Raji (cell line): ENCODE results near the gene MSL3B.

Experiments used
- POLR2A ChIP-seq: IDR thresholded peaks from 2 replicates; pipeline ENCODE4 v1.6.1; 2011; ENCODE audit warnings: low read depth, low read length, control low read depth; ENCODE audit not compliant: insufficient read depth

Gene MSL3B

GRCh38 chr2:233828546-233829192 is 39.5 kb downstream of the MSL3B start:
- TF ChIP-seq POLR2A = no peak

- no peak for TF ChIP-seq POLR2A
Observed at GRCh38 chr2:233824373-233824772, 43.8 kb downstream of the MSL3B start.

- TF ChIP-seq POLR2A = no peak
Observed at GRCh38 chr2:233823731-233824121, 44.5 kb downstream of the MSL3B start.

GRCh38 chr2:233822781-233823730 is 45.1 kb downstream of the MSL3B start:
- no peak for TF ChIP-seq POLR2A

- no peak for TF ChIP-seq POLR2A
Observed at GRCh38 chr2:233822101-233822771, 46.0 kb downstream of the MSL3B start.

- no peak for TF ChIP-seq POLR2A
Observed at GRCh38 chr2:233821709-233822100, 46.5 kb downstream of the MSL3B start.

GRCh38 chr2:233821196-233821595 is 47.0 kb downstream of the MSL3B start:
- no peak for TF ChIP-seq POLR2A

GRCh38 chr2:233820774-233821105 is 47.4 kb downstream of the MSL3B start:
- TF ChIP-seq POLR2A = no peak

GRCh38 chr2:233819884-233820773 is 48.1 kb downstream of the MSL3B start:
- no peak for TF ChIP-seq POLR2A

GRCh38 chr2:233818639-233819621 is 49.3 kb downstream of the MSL3B start:
- TF ChIP-seq POLR2A = no peak

- TF ChIP-seq POLR2A = no peak
Observed at GRCh38 chr2:233817995-233818638, 50.1 kb downstream of the MSL3B start.

GRCh38 chr2:233817361-233817911 is 50.8 kb downstream of the MSL3B start:
- no peak for TF ChIP-seq POLR2A

GRCh38 chr2:233816771-233817170 is 51.4 kb downstream of the MSL3B start:
- TF ChIP-seq POLR2A = no peak
